Forelimb muscle (tissue), 1 donor: ENCODE data around the gene LMF1. TPM values are rescaled to one million over a fixed set of nuclear protein-coding genes. Genes with fewer than 3 reads are reported as not detected.

Experiments
- DNase-seq: peaks from one replicate; pipeline ENCODE4 v3.0.0-alpha.2; 2013; ENCODE audit warnings: low read depth
- polyA plus RNA-seq: library from polyadenylated mRNA; unstranded; fragments of 120-200 nt; gene quantifications from one replicate; pipeline ENCODE4 v1.2.1, GENCODE V29; 2013; ENCODE audit not compliant: insufficient read length

Gene LMF1
- polyA plus RNA-seq, 1 donor: 9.4 TPM

DNA sequence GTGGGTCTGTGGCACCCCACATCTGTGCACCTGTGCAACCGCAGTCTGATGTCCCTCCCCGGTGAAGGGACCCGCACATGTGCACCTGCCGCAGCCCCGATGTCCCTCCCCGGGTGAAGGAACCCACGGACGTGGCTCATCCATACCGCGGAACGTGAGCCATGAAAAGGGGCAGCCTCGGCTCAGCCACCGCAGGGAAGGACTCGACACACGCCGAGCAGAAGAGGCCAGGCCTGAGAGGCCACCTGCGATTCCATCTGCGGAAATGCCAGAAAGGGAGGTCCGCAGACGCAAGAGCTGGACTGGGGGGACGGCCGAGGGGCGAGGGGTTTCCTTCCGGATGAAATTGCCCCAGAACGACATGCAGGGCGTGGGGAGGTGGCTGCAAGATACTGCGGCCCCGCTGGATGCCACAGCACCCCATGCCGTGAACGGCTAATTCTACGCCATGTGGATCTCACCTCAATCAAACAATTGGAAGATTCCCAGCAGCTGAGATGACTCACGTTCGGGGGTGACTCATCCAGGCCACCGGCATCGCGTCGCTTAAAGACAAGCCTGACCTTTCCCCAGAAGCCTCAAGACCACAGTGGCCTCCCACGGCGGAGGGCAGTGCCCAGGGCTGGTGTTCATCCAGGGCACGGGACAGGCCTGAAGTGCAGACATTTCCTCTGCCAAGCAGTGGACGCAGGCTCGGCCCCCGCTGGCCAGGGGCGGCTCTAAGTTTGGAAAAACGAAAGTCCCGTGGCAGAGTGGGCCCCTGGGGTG, 31.8 kb upstream of the LMF1 start:
- DNase-seq: no peak

DNA sequence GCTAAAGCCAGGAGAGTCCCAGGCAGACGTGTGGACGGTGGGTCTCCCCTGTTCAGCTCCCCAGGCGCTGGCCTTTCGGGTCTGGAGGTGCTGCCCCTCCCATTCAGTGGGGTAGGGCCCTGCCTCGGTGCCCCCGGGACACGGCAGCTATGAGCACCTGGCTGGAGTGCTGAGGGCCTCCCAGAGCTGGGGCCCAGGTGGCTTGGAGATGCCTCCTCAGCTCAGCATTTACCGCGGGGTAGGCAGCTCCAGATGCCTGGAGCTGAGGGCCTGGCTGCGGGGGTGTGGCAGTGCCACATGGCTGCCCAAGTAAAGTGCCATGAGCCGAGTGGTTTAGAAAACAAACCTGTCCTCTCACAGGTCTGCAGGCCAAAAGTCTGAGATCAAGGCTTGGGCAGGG, 30.3 kb upstream of the LMF1 start:
- no peak for DNase-seq

DNA sequence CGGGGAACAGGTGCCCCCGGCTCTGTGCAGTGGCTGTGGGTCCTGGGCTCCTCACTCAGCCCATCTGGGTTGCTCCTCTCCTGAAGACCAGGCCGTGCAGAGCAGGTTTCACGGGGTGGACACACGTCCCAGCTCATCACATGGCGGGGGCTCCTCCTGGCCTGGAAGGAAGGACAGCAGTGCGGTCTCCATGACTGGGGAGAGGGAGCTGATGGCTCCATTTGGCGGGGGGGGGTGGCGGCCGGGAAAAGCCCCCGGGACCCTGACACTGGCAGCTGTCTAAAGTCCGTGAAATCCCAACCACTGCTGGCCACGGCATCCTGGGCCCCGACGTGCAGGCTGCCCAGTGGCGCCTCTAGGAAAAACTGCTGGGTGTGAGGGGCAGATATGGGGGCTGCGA, 29.8 kb upstream of the LMF1 start:
- no peak for DNase-seq

- DNase-seq: no peak
Observed at GRCh38 chr16:999677-1000076, 28.9 kb upstream of the LMF1 start.

- no peak for DNase-seq
Observed at GRCh38 chr16:998615-999014, 27.8 kb upstream of the LMF1 start.

DNA sequence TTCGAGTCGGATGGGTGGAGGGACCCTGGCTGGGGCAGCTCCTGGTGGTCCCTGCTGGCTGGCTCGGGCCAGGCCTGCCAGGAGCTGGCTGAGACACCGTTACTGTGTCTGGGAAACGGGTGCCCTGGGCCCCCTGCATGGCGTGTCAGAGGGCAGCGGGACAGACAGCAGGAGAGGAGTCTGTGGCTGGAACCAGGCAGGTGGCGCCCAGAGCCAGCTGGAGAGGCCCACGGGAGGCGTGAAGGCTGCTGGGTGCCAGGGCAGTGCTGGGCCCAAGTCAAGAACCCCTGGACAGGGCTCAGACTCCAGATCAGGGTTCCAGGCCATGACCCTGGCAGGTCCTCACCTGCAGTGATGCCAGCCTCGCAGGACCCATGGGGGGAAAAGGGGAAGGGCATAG, 27.4 kb upstream of the LMF1 start:
- no peak for DNase-seq

DNA sequence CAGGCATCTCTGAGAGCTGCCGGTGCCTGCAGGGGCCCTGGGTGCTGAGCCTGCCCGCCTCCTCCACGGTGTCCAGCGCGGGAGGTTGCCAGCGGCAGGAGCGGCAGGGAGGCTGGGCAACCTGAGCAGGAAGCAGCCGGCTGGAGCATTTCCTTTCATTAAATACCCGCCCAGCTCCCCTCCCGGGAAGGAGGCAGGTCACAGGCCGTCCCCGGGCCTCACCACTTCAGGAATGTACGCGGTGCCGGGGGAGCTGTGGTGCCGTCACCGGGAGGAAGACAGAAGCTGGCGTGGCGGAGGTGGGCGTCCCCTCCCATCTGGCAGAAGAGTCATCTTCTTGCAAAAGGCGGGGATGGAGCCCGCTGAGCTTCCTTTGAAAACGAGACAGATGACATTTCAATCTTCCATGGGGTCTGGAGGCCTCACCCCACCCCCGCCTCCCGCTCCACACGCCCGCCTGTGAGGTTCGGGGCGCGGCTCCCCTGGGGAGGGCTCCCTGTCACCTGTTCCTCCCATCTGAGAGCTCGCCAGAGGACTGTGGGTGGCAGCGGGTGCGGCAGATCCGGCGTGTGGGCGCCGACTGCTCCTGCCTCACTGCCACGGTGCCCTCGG, 26.8 kb upstream of the LMF1 start:
- DNase-seq: no peak

DNA sequence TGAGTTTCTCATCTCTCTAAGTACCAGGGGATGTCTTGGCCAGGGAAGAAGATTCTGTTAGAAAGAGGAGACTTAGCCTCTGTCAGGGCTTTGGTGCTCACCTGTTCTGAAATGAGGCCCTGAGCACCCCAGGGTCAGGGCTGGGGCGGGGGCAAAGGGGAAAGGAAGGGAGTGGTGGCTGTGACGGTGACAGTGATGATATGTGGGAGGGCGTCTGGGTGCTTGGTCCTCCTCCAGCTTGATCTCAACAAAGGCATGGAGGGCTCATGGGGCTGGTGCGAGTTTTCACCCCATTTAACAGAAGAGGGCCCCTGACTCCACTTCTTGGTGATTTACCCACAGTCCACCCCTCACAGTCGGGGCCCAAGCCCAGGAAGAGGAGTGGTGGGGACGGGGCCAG, 25.9 kb upstream of the LMF1 start:
- DNase-seq: no peak

DNA sequence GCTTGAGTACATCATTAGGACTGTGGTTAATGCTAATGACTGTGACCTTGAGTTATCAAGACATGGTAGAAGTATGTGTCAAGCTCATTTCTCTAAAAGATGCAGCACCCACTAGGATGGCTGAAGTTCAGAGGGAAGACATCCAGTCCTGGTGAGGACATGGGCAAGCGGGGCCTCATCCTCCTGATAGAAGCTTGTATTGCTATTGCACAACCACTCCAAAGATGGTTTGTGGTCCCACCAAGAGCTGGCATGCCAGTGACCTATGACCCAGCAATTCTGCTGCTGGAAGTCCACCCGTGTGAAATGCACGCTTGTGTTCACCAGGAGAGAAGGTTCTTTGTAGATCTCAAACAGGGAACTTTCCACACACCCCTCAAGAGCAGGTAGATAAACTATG, 25.0 kb upstream of the LMF1 start:
- DNase-seq: no peak

GRCh38 chr16:995087-995486, 24.3 kb upstream of the LMF1 start:
- no peak for DNase-seq

GRCh38 chr16:993731-994130, 22.9 kb upstream of the LMF1 start:
- DNase-seq: no peak

DNA sequence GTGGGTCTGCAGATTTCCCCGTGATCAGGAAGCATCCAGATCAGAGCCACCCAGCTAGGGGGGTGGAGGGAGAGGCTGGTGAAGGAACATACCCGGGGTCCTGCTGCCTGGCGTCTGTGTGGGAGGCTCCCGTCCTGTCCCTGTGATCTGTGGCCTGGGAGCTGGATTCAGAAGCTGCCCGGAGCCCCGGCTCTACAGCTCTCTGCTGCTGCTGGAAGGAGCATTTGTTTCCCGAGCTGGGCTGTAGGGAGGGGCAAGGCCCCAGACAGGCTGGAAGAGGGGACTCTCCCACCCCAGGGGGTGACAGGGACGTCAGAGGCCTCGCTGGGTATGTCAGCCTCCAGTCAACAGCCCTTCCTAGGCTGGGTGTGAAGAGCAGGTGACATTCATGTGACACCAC, 21.0 kb upstream of the LMF1 start:
- DNase-seq: no peak

- DNase-seq: no peak
Observed at GRCh38 chr16:991345-991744, 20.6 kb upstream of the LMF1 start.

DNA sequence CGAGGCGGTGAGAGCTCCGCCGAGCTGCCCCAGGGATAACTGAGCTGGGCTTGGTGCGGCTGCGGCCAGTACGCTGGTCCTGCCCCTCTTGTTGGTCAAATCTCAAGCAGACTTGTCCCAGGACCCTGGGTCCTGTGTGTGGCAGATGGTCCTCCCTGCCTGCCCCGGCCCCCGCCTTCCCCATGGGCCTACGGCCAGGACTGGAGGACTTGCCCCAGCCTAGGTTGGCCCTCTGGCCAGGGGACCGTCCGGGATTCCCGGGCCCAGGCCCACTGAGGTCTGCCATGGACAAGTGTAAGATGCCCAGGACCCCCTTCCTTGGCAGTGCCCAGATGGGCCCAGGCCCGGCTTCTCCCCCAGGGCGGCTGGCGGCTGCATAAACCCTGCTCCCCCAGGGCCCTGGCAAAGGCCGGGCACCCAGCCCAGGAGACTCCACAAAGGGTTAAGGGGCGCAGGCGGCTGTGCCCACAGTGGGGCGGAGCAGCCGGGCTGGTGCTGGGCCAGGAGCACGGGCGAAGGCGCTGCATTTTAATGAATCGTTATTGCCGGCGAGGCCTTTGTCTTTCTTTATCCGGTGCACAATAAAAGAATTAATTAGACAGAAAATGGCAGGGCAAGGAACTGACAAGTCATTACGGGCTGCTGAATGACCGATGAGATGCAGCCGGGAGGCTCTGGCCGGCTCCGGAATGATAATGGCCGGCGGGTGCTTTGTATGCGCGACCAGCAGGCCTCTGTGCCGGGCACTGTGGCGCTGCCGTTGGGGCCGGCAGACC, 19.9 kb upstream of the LMF1 start:
- DNase-seq: no peak

- DNase-seq: no peak
Observed at GRCh38 chr16:989354-989814, 18.6 kb upstream of the LMF1 start.

GRCh38 chr16:988471-989353, 17.9 kb upstream of the LMF1 start:
- DNase-seq: no peak

GRCh38 chr16:987906-988305, 17.1 kb upstream of the LMF1 start:
- no peak for DNase-seq

- no peak for DNase-seq
Observed at GRCh38 chr16:986925-987582, 16.3 kb upstream of the LMF1 start.

DNA sequence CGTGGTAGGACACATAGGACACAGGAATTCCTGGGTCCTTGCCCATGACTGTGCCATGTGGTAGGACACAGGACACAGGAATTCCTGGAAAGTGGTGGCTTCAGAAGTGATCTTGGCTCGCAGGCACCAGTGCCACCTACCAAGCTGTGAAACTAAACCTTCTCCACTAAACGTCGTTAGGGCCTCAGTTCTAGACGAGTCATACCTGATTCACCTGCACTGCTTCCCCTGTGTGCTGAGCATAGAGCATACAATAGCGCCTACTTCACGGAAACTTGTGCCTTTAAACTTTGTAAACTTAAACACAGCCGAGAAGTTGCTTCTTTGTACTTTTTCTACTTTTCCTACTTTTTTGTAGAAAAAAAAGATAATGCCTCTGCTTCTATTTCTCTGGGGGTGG, 15.6 kb upstream of the LMF1 start:
- DNase-seq: no peak

GRCh38 chr16:985646-986400, 15.0 kb upstream of the LMF1 start:
- no peak for DNase-seq
